Pancreas (tissue), 10 donors: ENCODE results near the gene INSM1. TPM values are rescaled to one million over a fixed set of nuclear protein-coding genes. Genes with fewer than 3 reads are reported as not detected.

ENCODE experiments used
- ATAC-seq, 4 donors: fragments of 200-7000 bp; cut with Tn5 transposase; one replicate each; pipeline versions ENCODE4 v1.8.0 to v1.9.1; 2020; ENCODE audit warnings: mild to moderate bottlenecking in 4 of 4, moderate library complexity in 4 of 4
- DNase-seq, 6 donors: peaks; one replicate each; pipeline ENCODE4 v3.0.0-alpha.2; 2020
- FAIRE-seq: peaks from 2 replicates; lab custom pipeline; 2012; peaks lifted over from hg19 to GRCh38; lab: Jason Lieb, UNC
- H3K27ac ChIP-seq, 4 donors: fragments of 200-600 bp; sonication (generic); 1 replicate in 3 of 4; 2 replicates in 1 of 4; pipeline versions ENCODE4 v1.5.0 to v1.8.0; 2020
- H3K27me3 ChIP-seq, 4 donors: fragments of 200-600 bp; one replicate each; pipeline ENCODE4 v1.8.0; 2021
- H3K36me3 ChIP-seq, 3 donors: fragments of 200-600 bp; sonication (generic) in 1 of 3; one replicate each; pipeline versions ENCODE4 v1.5.0 to v1.8.0; 2020 to 2021
- H3K4me1 ChIP-seq, 3 donors: fragments of 200-600 bp; one replicate each; pipeline ENCODE4 v1.8.0; 2021
- H3K4me3 ChIP-seq, 4 donors: fragments of 200-600 bp; sonication (generic) in 2 of 4; one replicate each; pipeline versions ENCODE4 v1.5.0 to v1.8.0; 2020 to 2021
- H3K9me3 ChIP-seq, 4 donors: fragments of 200-600 bp; one replicate each; pipeline ENCODE4 v1.8.0; 2021
- WGBS, 2 donors: extraction: QIAGEN DNeasy Blood & Tissue Kit; methylation state at CpG; one replicate each; pipeline ENCODE4 v1.1.7; 2013; 5-methylcytosine and 5-hydroxymethylcytosine counted together
- intact Hi-C, 3 donors: fragments of 100-400 bp; cut with DNase I; formaldehyde crosslinking; loops; one replicate each; pipeline versions ENCODE4 v1.11.1 to v1.14.2; 2022
- polyA plus RNA-seq, 2 donors: library from polyadenylated mRNA; stranded (reverse); fragments of 200-250 nt; gene quantifications; one replicate each; pipeline ENCODE4 v1.2.3, GENCODE V29; 2013
- total RNA-seq, 6 donors: library from RNA; stranded (reverse); fragmentation: NEBNext Ultra II Directional in 4 of 6; extraction: Animal tissue kit (Norgen Biotek cat#: 25700) in 4 of 6; gene quantifications; one replicate each; pipeline versions ENCODE4 v1.2.1 to v1.2.4, GENCODE V29; 2021 to 2023
- TF ChIP-seq, protein P1 (sequence below), 4 donors: fragments of 200-600 bp; sonication (generic) in 3 of 4; IDR thresholded peaks; one replicate each; pipeline versions ENCODE4 v1.5.0 to v1.8.0; 2021; ENCODE audit warnings: antibody characterized with exemption in 4 of 4
- donor health status: healthy with polysubstance abuse.
- donor health status: DM: no; HTN: no; CAD: no; lungs with moderate emphysema.
- donor health status: DM: no; HTN: no; CAD: no.
- donor health status: control.
- donor health status: control.
- donor health status: Bipolar disorder and iron deficiency.
- donor health status: DM: yes; HTN: yes; CAD: no.
- donor health status: DM: no; HTN: no; CAD: no.
- donor health status: DM: no; HTN: no; CAD: no.
- donor health status: DM: yes; HTN: yes; CAD: no.

The INSM1 gene
- total and polyA plus RNA-seq, 8 donors, result 1.1 to 23.7 (median 4.0) TPM

DNA sequence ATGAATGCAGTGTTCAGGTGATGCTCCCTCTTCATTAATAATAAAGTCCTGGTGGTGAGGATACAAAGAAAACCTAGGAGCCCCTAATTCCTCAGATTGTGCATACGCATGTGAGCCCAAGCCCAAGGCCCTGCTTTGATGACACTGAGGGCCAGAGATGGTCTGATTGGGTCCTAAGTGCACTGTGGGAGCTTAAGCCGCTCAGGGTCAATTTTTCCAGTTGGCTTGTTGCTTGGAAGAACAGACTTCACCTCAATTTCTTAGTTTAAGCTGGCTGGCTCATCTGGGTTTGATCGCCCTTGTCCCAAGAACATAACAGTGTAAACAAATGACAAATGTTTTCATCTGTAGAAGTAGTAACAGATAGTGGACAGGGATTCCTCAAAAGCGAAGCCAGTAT, 41.4 kb downstream of the INSM1 start:
- TF ChIP-seq, protein P1, sequence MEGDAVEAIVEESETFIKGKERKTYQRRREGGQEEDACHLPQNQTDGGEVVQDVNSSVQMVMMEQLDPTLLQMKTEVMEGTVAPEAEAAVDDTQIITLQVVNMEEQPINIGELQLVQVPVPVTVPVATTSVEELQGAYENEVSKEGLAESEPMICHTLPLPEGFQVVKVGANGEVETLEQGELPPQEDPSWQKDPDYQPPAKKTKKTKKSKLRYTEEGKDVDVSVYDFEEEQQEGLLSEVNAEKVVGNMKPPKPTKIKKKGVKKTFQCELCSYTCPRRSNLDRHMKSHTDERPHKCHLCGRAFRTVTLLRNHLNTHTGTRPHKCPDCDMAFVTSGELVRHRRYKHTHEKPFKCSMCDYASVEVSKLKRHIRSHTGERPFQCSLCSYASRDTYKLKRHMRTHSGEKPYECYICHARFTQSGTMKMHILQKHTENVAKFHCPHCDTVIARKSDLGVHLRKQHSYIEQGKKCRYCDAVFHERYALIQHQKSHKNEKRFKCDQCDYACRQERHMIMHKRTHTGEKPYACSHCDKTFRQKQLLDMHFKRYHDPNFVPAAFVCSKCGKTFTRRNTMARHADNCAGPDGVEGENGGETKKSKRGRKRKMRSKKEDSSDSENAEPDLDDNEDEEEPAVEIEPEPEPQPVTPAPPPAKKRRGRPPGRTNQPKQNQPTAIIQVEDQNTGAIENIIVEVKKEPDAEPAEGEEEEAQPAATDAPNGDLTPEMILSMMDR (IDR thresholded peaks at IDR 0.05), result no peak
- intact Hi-C loops, result no loop called here
- Histone ChIP-seq H3K27ac (no peak overlapping the region), H3K4me3 (no peak overlapping the region), H3K27me3 (no peaks in the 10 kb centered on the region), H3K4me1 (peaks cover 0 to 8% (median 0%) of the 10 kb centered on the region in 3 donors), H3K9me3 (no peaks in the 10 kb centered on the region), H3K36me3 (peaks cover 0 to 2% (median 0%) of the 10 kb centered on the region in 3 donors)
- FAIRE-seq (no peak), DNase-seq (no peak), ATAC-seq (no peak)
- WGBS, 2 donors, result 95 to 99% methylated on average over 4 of the region's 4 CpGs

DNA sequence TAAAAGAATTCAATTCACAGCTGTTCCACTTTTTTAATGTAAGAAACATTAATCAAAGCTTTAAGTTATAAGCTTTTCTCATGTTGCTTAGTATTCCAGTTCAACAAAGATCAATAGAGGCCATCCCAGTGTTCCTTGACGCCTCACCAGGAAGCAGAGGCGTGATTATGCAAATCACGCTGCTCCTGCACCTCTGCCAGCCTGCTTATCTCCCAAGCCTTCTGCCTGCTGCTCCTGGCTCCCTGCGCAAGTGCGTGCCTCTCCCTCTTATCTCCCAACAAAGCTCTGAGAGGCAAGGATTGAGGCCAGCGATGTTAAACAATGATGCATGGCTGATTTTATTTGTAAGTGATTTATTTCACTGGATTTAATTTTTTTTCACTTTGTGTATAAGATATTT, 42.8 kb downstream of the INSM1 start:
- Histone ChIP-seq H3K36me3 (peaks cover 0 to 2% (median 0%) of the 10 kb centered on the region in 3 donors), H3K4me3 (no peak overlapping the region), H3K4me1 (peaks cover 0 to 8% (median 0%) of the 10 kb centered on the region in 3 donors), H3K9me3 (no peaks in the 10 kb centered on the region), H3K27ac (peak overlapping the region in 1 of 4 donors; percentile 48), H3K27me3 (no peaks in the 10 kb centered on the region)
- WGBS, 2 donors, result 3 to 14% methylated on average over 6 of the region's 6 CpGs
- ATAC-seq, result peak; percentile 92 to 97 (median 94)
- peak in 5 of 6 donors; percentile 45 to 67 (median 52) for DNase-seq
- intact Hi-C loops, result no loop called here
- TF ChIP-seq, protein P1 (IDR thresholded peaks at IDR 0.05), result no peak
- no peak for FAIRE-seq

DNA sequence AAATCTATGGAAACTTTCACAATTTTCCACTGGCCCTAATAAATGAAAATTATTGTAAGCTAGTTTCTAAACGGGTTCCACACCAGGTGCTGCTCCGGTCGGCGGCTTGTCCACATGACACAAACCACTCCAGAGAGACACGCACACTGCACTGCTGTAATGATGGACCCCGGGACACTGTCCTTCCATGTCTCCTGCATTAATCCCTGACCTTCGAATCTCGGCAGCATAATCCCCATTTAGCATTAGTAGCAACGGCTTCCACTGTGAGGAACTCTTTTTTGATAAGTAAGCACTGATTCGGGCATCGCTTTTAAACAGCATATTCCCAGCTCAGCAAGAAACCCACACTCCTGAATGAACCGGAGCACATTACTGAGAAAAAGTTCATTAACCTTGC, 43.5 kb downstream of the INSM1 start:
- no peak for DNase-seq
- 81 to 87% methylated on average over 12 of the region's 12 CpGs for WGBS, 2 donors
- no peaks in the 10 kb centered on the region for H3K27me3 ChIP-seq
- intact Hi-C loops, result no loop called here
- TF ChIP-seq, protein P1 (IDR thresholded peaks at IDR 0.05), result no peak
- H3K4me3 ChIP-seq, result no peak overlapping the region
- no peaks in the 10 kb centered on the region for H3K9me3 ChIP-seq
- no peak for FAIRE-seq
- H3K27ac ChIP-seq, result no peak overlapping the region
- peaks cover 0 to 8% (median 0%) of the 10 kb centered on the region in 3 donors for H3K4me1 ChIP-seq
- peaks cover 0 to 2% (median 0%) of the 10 kb centered on the region in 3 donors for H3K36me3 ChIP-seq
- peak in 2 of 4 donors; percentile 20 to 47 for ATAC-seq

DNA sequence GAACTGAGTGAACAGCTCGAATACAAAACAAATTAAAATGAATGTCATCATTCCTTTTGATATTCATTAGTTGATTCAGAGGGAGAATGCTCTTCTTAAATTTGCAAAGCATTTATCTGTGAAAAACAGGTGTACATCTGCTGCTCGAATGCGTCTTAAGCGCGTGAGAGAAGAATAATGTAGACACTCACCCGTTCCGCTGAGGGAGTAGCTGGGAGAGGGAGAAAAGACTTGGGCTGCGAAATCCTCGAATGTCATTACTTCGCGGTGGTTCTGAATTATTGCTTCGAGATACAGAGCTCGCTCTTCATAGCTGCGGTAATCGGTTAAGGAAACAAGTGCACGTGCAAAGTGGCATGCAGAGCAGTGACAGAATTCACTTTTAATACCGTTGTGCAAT, 43.9 kb downstream of the INSM1 start:
- Histone ChIP-seq H3K36me3 (peaks cover 0 to 2% (median under 1%) of the 10 kb centered on the region in 3 donors), H3K27me3 (no peaks in the 10 kb centered on the region), H3K27ac (no peak overlapping the region), H3K4me1 (peaks cover 0 to 8% (median 0%) of the 10 kb centered on the region in 3 donors), H3K4me3 (no peak overlapping the region), H3K9me3 (no peaks in the 10 kb centered on the region)
- ATAC-seq, result no peak
- no peak for DNase-seq
- FAIRE-seq, result no peak
- 92 to 94% methylated on average over 17 of the region's 17 CpGs for WGBS, 2 donors
- TF ChIP-seq, protein P1 (IDR thresholded peaks at IDR 0.05), result no peak
- intact Hi-C loops, result no loop called here

DNA sequence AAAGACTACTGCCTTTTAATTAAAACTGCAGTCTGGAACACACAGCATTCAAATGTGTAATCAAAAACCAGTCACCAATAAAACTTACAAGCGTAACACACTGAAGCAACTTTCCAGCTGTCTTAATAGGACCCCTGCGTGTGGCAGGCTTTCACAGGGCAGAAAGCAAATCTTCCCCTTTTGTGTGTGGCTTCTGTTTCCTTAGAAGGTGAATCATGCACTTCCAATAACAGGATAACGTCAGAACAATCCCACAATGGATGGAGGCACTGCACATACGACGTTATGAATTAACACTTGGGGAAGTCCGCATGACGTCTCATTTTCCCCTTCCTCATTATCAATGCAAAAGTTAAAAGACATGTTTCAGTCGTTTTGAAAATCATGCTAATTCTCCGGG, 44.8 kb downstream of the INSM1 start:
- 84 to 85% methylated on average over 9 of the region's 9 CpGs for WGBS, 2 donors
- Histone ChIP-seq H3K4me1 (peaks cover 0 to 8% (median 0%) of the 10 kb centered on the region in 3 donors), H3K9me3 (no peaks in the 10 kb centered on the region), H3K4me3 (no peak overlapping the region), H3K36me3 (peaks cover 0 to 3% (median 2%) of the 10 kb centered on the region in 3 donors), H3K27ac (no peak overlapping the region), H3K27me3 (no peaks in the 10 kb centered on the region)
- DNase-seq (no peak), ATAC-seq (no peak), FAIRE-seq (no peak)
- TF ChIP-seq, protein P1 (IDR thresholded peaks at IDR 0.05), result no peak
- intact Hi-C loops, result no loop called here
